ENCODE data around the gene ATXN7L3B.

ATXN7L3B gene

DNA sequence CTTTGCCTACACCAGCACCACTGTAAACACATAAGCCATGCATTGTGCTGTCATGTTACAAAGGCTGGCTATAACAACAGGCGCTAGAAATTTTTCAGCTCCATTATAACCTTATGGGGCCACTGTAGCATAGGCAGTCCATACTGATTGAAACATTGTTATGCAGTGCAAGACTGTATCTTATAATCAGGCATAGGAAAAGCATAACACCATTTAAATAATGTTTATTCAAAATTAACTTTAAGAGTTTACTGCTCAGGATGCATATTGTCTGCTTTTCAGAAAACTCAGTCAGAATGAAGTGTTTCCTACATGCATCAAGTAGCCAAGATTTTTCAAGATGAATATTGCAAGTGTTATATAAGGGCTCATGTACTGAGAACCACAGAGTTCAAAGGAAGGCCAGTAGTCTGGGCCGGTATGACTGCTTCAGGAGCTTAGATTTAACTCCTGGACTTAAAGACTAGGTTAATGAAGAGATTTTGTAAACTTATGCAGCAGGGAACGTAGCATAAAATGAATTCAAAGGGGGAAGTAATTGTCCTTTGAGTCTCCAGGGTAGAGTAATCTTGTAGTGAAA lies 46.9 kb downstream of the ATXN7L3B start:
- Histone ChIP-seq H3K9me3 (ENCODE audit: control insufficient read depth, insufficient read depth, low read length) (no peaks in the 10 kb centered on the region), H3K36me3 (ENCODE audit: insufficient read depth, low read length) (no peaks in the 10 kb centered on the region), H3K9ac (ENCODE audit: low read depth, low read length) (no peak overlapping the region), H3K4me1 (ENCODE audit: insufficient read depth, low read length) (no peaks in the 10 kb centered on the region; the same call in 1 of the 2 replicates)

DNA sequence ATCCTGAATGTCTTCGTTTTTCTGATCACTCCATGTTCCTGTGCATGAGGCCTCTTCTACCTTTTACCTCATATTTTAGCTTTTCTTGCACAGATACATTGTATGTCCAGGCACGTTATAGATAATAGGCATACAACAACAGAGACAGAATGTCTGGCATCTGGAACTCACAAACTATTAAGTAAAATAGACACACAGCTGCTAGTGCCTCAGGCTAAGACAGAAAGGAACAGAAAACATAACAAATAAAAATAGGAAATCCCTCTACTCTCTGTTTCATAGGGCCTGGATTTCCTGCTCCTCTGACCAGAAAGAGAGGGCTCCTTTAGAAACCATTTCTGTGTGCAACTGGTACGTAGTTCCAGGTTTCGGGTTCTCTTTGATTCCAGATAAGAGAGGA lies 48.6 kb downstream of the ATXN7L3B start:
- no peak overlapping the region for H3K9ac ChIP-seq (ENCODE audit: low read depth, low read length)
- H3K36me3 ChIP-seq (ENCODE audit: insufficient read depth, low read length): no peaks in the 10 kb centered on the region
- no peaks in the 10 kb centered on the region for H3K9me3 ChIP-seq (ENCODE audit: control insufficient read depth, insufficient read depth, low read length)
- no peaks in the 10 kb centered on the region; the same call in 1 of the 2 replicates for H3K4me1 ChIP-seq (ENCODE audit: insufficient read depth, low read length)
